Measurements from ENCODE around the gene EXTL2.

DNA sequence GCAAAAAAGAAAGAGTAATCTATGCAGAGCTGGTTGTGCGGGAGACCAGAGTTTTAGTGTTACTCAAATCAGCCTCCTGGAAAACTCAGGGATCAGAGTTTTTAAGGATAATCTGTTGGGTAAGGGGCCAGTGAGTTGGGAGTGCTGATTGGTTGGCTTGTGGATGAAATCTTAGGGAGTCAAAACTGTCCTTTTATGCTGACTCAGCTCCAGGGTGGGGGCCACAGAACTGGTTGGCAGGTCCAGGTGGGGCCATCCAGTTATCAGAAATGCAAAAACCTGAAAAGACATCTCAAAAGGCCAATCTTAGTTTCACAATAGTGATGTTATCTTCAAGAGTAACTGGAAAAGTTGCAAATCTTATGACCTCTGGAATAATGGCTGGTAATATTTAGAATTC is 3.3 kb downstream of the EXTL2 start:
- TF ChIP-seq CTCF (IDR thresholded peaks at IDR 0.05) (no peak), EZH2 (IDR thresholded peaks at IDR 0.05; ENCODE audit: borderline replicate concordance, insufficient read depth, low read depth, low read length, poor library complexity, severe bottlenecking) (no peak)

All from B cell (primary cell).